H9 (cell line): Measurements from ENCODE around the gene CDK14. TPM values are rescaled to one million over a fixed set of nuclear protein-coding genes. Genes with fewer than 3 reads are reported as not detected.

Source experiments
- DNase-seq: peaks from one replicate; pipeline ENCODE4 v3.0.0-alpha.2; 2017
- H2AFZ ChIP-seq: one replicate; pipeline ENCODE4 v1.6.1; 2013; ENCODE audit warnings: mild to moderate bottlenecking, low read length, control low read depth, moderate library complexity
- H2AK5ac ChIP-seq: 2 replicates; pipeline ENCODE4 v1.6.1; 2013; ENCODE audit warnings: low read length, control low read depth, mixed read lengths; ENCODE audit not compliant: insufficient read length
- H2BK120ac ChIP-seq: one replicate; pipeline ENCODE4 v1.6.1; 2013; ENCODE audit warnings: low read depth, mild to moderate bottlenecking, low read length, control low read depth, inconsistent platforms; ENCODE audit not compliant: poor library complexity, severe bottlenecking
- H2BK12ac ChIP-seq: 2 replicates; pipeline ENCODE4 v1.6.1; 2013; ENCODE audit warnings: low read length, control low read depth, mixed read lengths, low read depth; ENCODE audit not compliant: insufficient read length
- H2BK15ac ChIP-seq: 2 replicates; pipeline ENCODE4 v1.6.1; 2013; ENCODE audit warnings: low read depth, low read length, control low read depth
- H2BK20ac ChIP-seq: one replicate; pipeline ENCODE4 v1.6.1; 2013; ENCODE audit warnings: low read depth, mild to moderate bottlenecking, low read length, control low read depth, inconsistent platforms; ENCODE audit not compliant: poor library complexity, severe bottlenecking
- H2BK5ac ChIP-seq: 2 replicates; pipeline ENCODE4 v1.6.1; 2013; ENCODE audit warnings: low read length, control low read depth, mixed read lengths; ENCODE audit not compliant: insufficient read length
- H3K14ac ChIP-seq: 2 replicates; pipeline ENCODE4 v1.6.1; 2013; ENCODE audit warnings: low read length, control low read depth; ENCODE audit not compliant: insufficient read depth
- H3K18ac ChIP-seq: 2 replicates; pipeline ENCODE4 v1.6.1; 2013; ENCODE audit warnings: low read depth, mild to moderate bottlenecking, mixed read lengths, low read length, control low read depth; ENCODE audit not compliant: insufficient read length
- H3K23ac ChIP-seq: 2 replicates; pipeline ENCODE4 v1.6.1; 2013; ENCODE audit warnings: low read length, control low read depth, mixed read lengths, low read depth; ENCODE audit not compliant: insufficient read length
- H3K23me2 ChIP-seq: 2 replicates; pipeline ENCODE4 v1.6.1; 2013; ENCODE audit warnings: low read depth, mild to moderate bottlenecking, mixed read lengths, low read length, control low read depth; ENCODE audit not compliant: insufficient read length, poor library complexity, severe bottlenecking
- H3K27ac ChIP-seq: 2 replicates; pipeline ENCODE4 v1.5.1; 2013; ENCODE audit warnings: low read length, control low read depth, mixed read lengths, low read depth; ENCODE audit not compliant: insufficient read length
- H3K27me3 ChIP-seq: 2 replicates; pipeline ENCODE4 v1.6.1; 2013; ENCODE audit warnings: low read length, control low read depth, inconsistent platforms; ENCODE audit not compliant: insufficient read depth
- H3K4ac ChIP-seq: 2 replicates; pipeline ENCODE4 v1.6.1; 2013; ENCODE audit warnings: low read depth, mild to moderate bottlenecking, control low read depth, inconsistent platforms, low read length, moderate library complexity
- H3K4me1 ChIP-seq: 2 replicates; pipeline ENCODE4 v1.6.1; 2013; ENCODE audit warnings: low read length, control low read depth, inconsistent platforms; ENCODE audit not compliant: insufficient read depth
- H3K4me2 ChIP-seq: 2 replicates; pipeline ENCODE4 v1.6.1; 2013; ENCODE audit warnings: low read length, control low read depth, mixed read lengths; ENCODE audit not compliant: insufficient read length, insufficient read depth
- H3K56ac ChIP-seq: 2 replicates; pipeline ENCODE4 v1.6.1; 2013; ENCODE audit warnings: low read depth, mild to moderate bottlenecking, mixed read lengths, low read length, control low read depth; ENCODE audit not compliant: insufficient read length
- H3K79me1 ChIP-seq: 2 replicates; pipeline ENCODE4 v1.6.1; 2013; ENCODE audit warnings: low read depth, mild to moderate bottlenecking, moderate library complexity, low read length, control low read depth, inconsistent platforms; ENCODE audit not compliant: insufficient read depth, poor library complexity, severe bottlenecking
- H3K79me2 ChIP-seq: 2 replicates; pipeline ENCODE4 v1.6.1; 2013; ENCODE audit warnings: low read length, control low read depth, inconsistent platforms; ENCODE audit not compliant: insufficient read depth
- H3K9ac ChIP-seq: 2 replicates; pipeline ENCODE4 v1.6.1; 2013; ENCODE audit warnings: low read length, control low read depth, mixed read lengths; ENCODE audit not compliant: insufficient read length; ENCODE audit errors: extremely low read depth
- H3K9me3 ChIP-seq: one replicate; pipeline ENCODE4 v1.6.1; 2013; ENCODE audit warnings: low read depth, low read length, inconsistent platforms; ENCODE audit not compliant: control insufficient read depth
- H3T11ph ChIP-seq: one replicate; pipeline ENCODE4 v1.6.1; 2013; ENCODE audit warnings: mild to moderate bottlenecking, low read length, control low read depth, inconsistent platforms
- H4K20me1 ChIP-seq: one replicate; pipeline ENCODE4 v1.6.1; 2013; ENCODE audit not compliant: control insufficient read depth, insufficient read length, insufficient read depth
- H4K5ac ChIP-seq: 2 replicates; pipeline ENCODE4 v1.6.1; 2013; ENCODE audit warnings: low read depth, mild to moderate bottlenecking, mixed read lengths, low read length, control low read depth; ENCODE audit not compliant: insufficient read length
- H4K8ac ChIP-seq: replicated peaks from 2 replicates; pipeline ENCODE4 v1.6.1; 2013; ENCODE audit warnings: low read length, control low read depth, mixed read lengths, low read depth; ENCODE audit not compliant: insufficient read length
- H4K91ac ChIP-seq: 2 replicates; pipeline ENCODE4 v1.6.1; 2013; ENCODE audit warnings: low read depth, mild to moderate bottlenecking, moderate library complexity, mixed read lengths, low read length, control low read depth; ENCODE audit not compliant: insufficient read length
- H3K27ac Mint-ChIP-seq, 3 experiments: 2 replicates in 2 of 3; 3 replicates in 1 of 3; pipeline ENCODE4 v1.8.0; 2020 to 2021; ENCODE audit warnings: mixed read lengths in 3 of 3, mild to moderate bottlenecking in 1 of 3, moderate library complexity in 1 of 3
- H3K27me3 Mint-ChIP-seq: 2 replicates; pipeline ENCODE4 v1.8.0; 2021; ENCODE audit warnings: low read depth, mild to moderate bottlenecking, moderate library complexity, mixed read lengths
- H3K36me3 Mint-ChIP-seq, 3 experiments: 2 replicates in 2 of 3; 3 replicates in 1 of 3; pipeline ENCODE4 v1.8.0; 2020 to 2021; ENCODE audit warnings: low read depth in 3 of 3, mixed read lengths in 3 of 3; ENCODE audit not compliant: insufficient read depth in 1 of 3
- H3K4me1 Mint-ChIP-seq, 2 experiments: 2 replicates each; pipeline ENCODE4 v1.8.0; 2020; ENCODE audit warnings: mixed read lengths in 2 of 2
- H3K4me3 Mint-ChIP-seq, 2 experiments: 2 replicates in 1 of 2; 3 replicates in 1 of 2; pipeline ENCODE4 v1.8.0; 2020 to 2021; ENCODE audit warnings: mild to moderate bottlenecking in 2 of 2, mixed read lengths in 2 of 2, moderate library complexity in 1 of 2
- H3K9me3 Mint-ChIP-seq, 2 experiments: 2 replicates in 1 of 2; 3 replicates in 1 of 2; pipeline ENCODE4 v1.8.0; 2020; ENCODE audit warnings: mild to moderate bottlenecking in 2 of 2, mixed read lengths in 2 of 2, moderate library complexity in 1 of 2
- WGBS: extraction: QIAGEN DNeasy Blood & Tissue Kit; methylation state at CpG from one replicate; pipeline ENCODE4 v1.1.7; 2013; ENCODE audit warnings: missing lambda C conversion rate, low lambda C conversion rate, mixed read lengths; ENCODE audit not compliant: insufficient read length; ENCODE audit errors: extremely low coverage; 5-methylcytosine and 5-hydroxymethylcytosine counted together
- total RNA-seq: library from RNA; stranded (reverse); gene quantifications from 2 replicates; pipeline ENCODE4 v1.2.1, GENCODE V29; 2021
- TF ChIP-seq, protein P1 (sequence below): fragments of 200-600 bp; sonication (generic); conservative IDR thresholded peaks from 3 replicates; pipeline ENCODE4 v1.8.0; 2021; ENCODE audit warnings: antibody characterized with exemption, mild to moderate bottlenecking

Gene CDK14
- total RNA-seq, 1 experiment from 2014 or later = 23.9 TPM

GRCh38 chr7:90977056-90977455 is 380.9 kb downstream of the CDK14 start:
- Histone ChIP-seq H3K4me1 (no peaks in the 10 kb centered on the region), H2BK20ac (no peak overlapping the region), H3K27ac (no peak overlapping the region), H4K5ac (no peak overlapping the region), H3K18ac (no peak overlapping the region), H3K79me2 (no peaks in the 10 kb centered on the region), H2BK120ac (no peak overlapping the region), H2BK12ac (no peak overlapping the region), H3K9me3 (peaks cover 7% of the 10 kb centered on the region), H4K91ac (no peak overlapping the region), H2BK15ac (no peak overlapping the region), H3K56ac (no peak overlapping the region), H4K8ac (no peak overlapping the region), H3K4me2 (no peak overlapping the region), H3K4ac (no peak overlapping the region), H2BK5ac (no peak overlapping the region), H3K79me1 (no peaks in the 10 kb centered on the region), H3T11ph (no peak overlapping the region), H2AK5ac (no peak overlapping the region), H4K20me1 (no peaks in the 10 kb centered on the region), H3K23me2 (no peaks in the 10 kb centered on the region), H3K9ac (no peak overlapping the region), H2AFZ (no peak overlapping the region), H3K14ac (no peak overlapping the region), H3K27me3 (no peaks in the 10 kb centered on the region), H3K23ac (no peak overlapping the region)
- Mint-ChIP-seq H3K27ac (no peak overlapping the region), H3K9me3 (peaks cover 44 to 54% of the 10 kb centered on the region in 2 experiments), H3K27me3 (no peaks in the 10 kb centered on the region; the same call in 1 of the 2 replicates), H3K4me3 (no peak overlapping the region), H3K4me1 (peaks cover 5% of the 10 kb centered on the region in 2 experiments; a peak in 2 of 4 replicates), H3K36me3 (peaks cover 36 to 45% (median 43%) of the 10 kb centered on the region in 3 experiments)
- TF ChIP-seq, protein P1, sequence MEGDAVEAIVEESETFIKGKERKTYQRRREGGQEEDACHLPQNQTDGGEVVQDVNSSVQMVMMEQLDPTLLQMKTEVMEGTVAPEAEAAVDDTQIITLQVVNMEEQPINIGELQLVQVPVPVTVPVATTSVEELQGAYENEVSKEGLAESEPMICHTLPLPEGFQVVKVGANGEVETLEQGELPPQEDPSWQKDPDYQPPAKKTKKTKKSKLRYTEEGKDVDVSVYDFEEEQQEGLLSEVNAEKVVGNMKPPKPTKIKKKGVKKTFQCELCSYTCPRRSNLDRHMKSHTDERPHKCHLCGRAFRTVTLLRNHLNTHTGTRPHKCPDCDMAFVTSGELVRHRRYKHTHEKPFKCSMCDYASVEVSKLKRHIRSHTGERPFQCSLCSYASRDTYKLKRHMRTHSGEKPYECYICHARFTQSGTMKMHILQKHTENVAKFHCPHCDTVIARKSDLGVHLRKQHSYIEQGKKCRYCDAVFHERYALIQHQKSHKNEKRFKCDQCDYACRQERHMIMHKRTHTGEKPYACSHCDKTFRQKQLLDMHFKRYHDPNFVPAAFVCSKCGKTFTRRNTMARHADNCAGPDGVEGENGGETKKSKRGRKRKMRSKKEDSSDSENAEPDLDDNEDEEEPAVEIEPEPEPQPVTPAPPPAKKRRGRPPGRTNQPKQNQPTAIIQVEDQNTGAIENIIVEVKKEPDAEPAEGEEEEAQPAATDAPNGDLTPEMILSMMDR = no peak
- 100% methylated on average over 1 of the region's 5 CpGs for WGBS
- DNase-seq = no peak
